Measurements from ENCODE around the gene RBM38.

RBM38 gene

DNA sequence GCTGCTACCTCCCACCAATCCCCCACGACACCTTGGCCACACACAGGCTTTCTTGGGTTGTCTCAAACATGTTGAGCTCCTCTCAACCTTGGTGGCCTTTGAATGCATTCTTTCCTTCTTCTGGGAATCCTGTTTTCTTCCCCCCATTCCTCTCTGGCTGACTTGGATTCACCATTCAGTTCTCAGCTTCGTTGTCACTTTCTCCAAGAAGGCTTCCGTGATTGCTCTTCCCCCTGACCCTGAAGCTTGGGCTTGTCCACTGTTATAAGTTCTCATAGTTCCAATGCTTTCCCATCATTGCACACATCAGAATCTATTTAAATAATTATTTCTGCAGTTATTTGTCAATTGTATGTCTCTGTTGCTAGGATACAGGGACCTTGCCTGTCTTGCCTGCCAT, 64.2 kb downstream of the RBM38 start:
- no peak for DNase-seq (ENCODE audit: low read depth)

DNA sequence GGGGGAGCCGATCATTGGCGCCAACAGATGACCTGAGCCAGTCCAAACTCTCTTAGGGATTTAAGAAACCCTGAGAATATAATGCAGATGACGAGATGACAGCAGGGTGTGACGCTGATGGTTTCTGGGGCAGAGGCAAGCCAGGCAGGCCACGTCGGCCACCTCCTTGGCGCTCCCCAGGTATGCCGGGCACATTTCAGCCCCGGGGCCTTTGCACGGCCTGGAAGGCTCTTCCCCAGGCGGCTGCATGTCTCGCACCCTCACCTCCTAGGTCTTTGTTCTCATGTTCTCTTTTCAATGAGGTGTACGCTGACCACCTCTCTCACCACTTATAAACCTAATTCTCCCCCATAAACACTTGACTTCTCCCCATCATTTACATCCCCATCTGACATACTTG, 64.9 kb downstream of the RBM38 start:
- no peak for DNase-seq (ENCODE audit: low read depth)

DNA sequence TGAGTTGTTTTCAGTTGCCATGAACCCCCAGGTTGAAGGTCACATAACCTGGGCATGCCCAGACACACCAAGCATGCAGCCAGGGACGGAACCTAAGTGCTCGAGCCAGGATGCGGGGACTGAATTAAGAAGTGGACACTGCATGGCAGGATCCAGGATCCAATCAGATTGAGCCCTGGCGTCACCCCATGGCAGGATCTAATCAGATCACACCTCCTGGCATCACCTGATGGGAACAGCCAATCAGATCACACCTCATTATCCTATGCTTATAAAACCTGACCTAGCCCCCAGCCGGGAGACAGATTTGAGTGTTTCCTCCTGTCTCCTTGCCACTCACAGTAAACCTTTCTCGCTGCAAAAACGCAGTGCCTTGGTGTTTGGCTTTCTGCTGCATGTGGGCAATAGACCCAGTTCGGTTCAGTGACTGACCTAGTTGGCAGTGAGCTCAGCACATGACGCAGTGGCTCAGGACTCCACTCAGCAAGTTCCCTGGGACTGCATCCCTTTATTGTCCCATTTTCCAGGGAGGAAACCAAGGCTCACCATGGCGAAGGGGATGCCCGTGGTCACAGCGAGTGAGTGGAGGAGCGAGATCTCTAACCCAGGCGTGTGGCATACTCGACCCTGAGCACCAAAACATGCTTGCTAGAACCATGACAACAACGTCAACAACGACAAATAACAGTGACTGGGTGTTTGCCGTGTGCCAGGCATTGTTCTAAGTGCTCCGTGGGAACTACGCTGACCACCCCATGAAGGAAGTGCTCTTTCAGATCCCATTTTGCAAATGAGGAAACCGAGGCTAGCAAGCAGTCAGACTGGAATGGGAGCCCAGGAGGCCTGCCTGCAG, 66.3 kb downstream of the RBM38 start:
- no peak for DNase-seq (ENCODE audit: low read depth)

DNA sequence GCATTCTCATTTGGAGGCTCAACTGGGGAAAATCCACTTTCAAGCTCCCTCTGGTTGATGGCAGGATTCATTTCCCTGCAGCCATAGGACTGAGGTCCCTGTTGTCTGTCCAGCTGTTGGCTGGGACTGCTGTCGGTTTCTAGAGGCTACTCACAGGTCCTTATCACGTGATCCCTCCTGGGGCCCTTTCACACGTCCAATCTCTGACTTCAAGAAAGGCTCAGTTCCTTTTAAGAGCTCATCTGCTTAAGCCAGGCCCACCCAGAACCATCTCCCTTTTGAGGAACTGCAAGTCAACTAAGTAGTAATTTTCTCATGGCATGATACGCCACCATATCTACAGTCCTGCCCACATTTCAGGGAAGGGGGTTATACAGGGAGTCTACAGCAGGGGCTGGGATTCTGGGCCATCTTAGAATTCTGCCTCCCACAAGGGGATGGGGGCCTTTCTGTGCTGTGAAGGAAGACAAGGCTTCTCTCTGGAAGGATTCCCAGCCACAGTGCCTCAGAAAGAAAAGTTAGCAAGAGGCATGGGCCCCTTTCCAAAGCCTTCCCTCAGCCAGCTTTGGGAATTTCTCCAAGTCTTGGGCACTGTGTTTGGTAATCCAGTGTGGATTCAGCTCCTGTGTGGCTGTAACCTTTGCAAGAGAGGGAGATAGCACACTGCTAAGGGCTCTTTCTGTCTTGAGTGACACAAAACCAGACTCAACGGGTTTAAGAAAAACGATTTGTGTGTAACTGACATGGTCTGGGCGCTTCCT, 67.4 kb downstream of the RBM38 start:
- DNase-seq (ENCODE audit: low read depth), result no peak
